H9 (cell line): ENCODE data around the gene MAP3K12. TPM values are rescaled to one million over a fixed set of nuclear protein-coding genes. Genes with fewer than 3 reads are reported as not detected.

Source experiments
- DNase-seq: peaks from one replicate; pipeline ENCODE4 v3.0.0-alpha.2; 2017
- H2AFZ ChIP-seq: one replicate; pipeline ENCODE4 v1.6.1; 2013; ENCODE audit warnings: mild to moderate bottlenecking, low read length, control low read depth, moderate library complexity
- H2AK5ac ChIP-seq: 2 replicates; pipeline ENCODE4 v1.6.1; 2013; ENCODE audit warnings: low read length, control low read depth, mixed read lengths; ENCODE audit not compliant: insufficient read length
- H2BK120ac ChIP-seq: one replicate; pipeline ENCODE4 v1.6.1; 2013; ENCODE audit warnings: low read depth, mild to moderate bottlenecking, low read length, control low read depth, inconsistent platforms; ENCODE audit not compliant: poor library complexity, severe bottlenecking
- H2BK12ac ChIP-seq: 2 replicates; pipeline ENCODE4 v1.6.1; 2013; ENCODE audit warnings: low read length, control low read depth, mixed read lengths, low read depth; ENCODE audit not compliant: insufficient read length
- H2BK15ac ChIP-seq: 2 replicates; pipeline ENCODE4 v1.6.1; 2013; ENCODE audit warnings: low read depth, low read length, control low read depth
- H2BK20ac ChIP-seq: one replicate; pipeline ENCODE4 v1.6.1; 2013; ENCODE audit warnings: low read depth, mild to moderate bottlenecking, low read length, control low read depth, inconsistent platforms; ENCODE audit not compliant: poor library complexity, severe bottlenecking
- H2BK5ac ChIP-seq: 2 replicates; pipeline ENCODE4 v1.6.1; 2013; ENCODE audit warnings: low read length, control low read depth, mixed read lengths; ENCODE audit not compliant: insufficient read length
- H3K14ac ChIP-seq: 2 replicates; pipeline ENCODE4 v1.6.1; 2013; ENCODE audit warnings: low read length, control low read depth; ENCODE audit not compliant: insufficient read depth
- H3K18ac ChIP-seq: 2 replicates; pipeline ENCODE4 v1.6.1; 2013; ENCODE audit warnings: low read depth, mild to moderate bottlenecking, mixed read lengths, low read length, control low read depth; ENCODE audit not compliant: insufficient read length
- H3K23ac ChIP-seq: 2 replicates; pipeline ENCODE4 v1.6.1; 2013; ENCODE audit warnings: low read length, control low read depth, mixed read lengths, low read depth; ENCODE audit not compliant: insufficient read length
- H3K23me2 ChIP-seq: 2 replicates; pipeline ENCODE4 v1.6.1; 2013; ENCODE audit warnings: low read depth, mild to moderate bottlenecking, mixed read lengths, low read length, control low read depth; ENCODE audit not compliant: insufficient read length, poor library complexity, severe bottlenecking
- H3K27ac ChIP-seq: 2 replicates; pipeline ENCODE4 v1.5.1; 2013; ENCODE audit warnings: low read length, control low read depth, mixed read lengths, low read depth; ENCODE audit not compliant: insufficient read length
- H3K27me3 ChIP-seq: 2 replicates; pipeline ENCODE4 v1.6.1; 2013; ENCODE audit warnings: low read length, control low read depth, inconsistent platforms; ENCODE audit not compliant: insufficient read depth
- H3K4ac ChIP-seq: 2 replicates; pipeline ENCODE4 v1.6.1; 2013; ENCODE audit warnings: low read depth, mild to moderate bottlenecking, control low read depth, inconsistent platforms, low read length, moderate library complexity
- H3K4me1 ChIP-seq: 2 replicates; pipeline ENCODE4 v1.6.1; 2013; ENCODE audit warnings: low read length, control low read depth, inconsistent platforms; ENCODE audit not compliant: insufficient read depth
- H3K4me2 ChIP-seq: 2 replicates; pipeline ENCODE4 v1.6.1; 2013; ENCODE audit warnings: low read length, control low read depth, mixed read lengths; ENCODE audit not compliant: insufficient read length, insufficient read depth
- H3K56ac ChIP-seq: 2 replicates; pipeline ENCODE4 v1.6.1; 2013; ENCODE audit warnings: low read depth, mild to moderate bottlenecking, mixed read lengths, low read length, control low read depth; ENCODE audit not compliant: insufficient read length
- H3K79me1 ChIP-seq: 2 replicates; pipeline ENCODE4 v1.6.1; 2013; ENCODE audit warnings: low read depth, mild to moderate bottlenecking, moderate library complexity, low read length, control low read depth, inconsistent platforms; ENCODE audit not compliant: insufficient read depth, poor library complexity, severe bottlenecking
- H3K79me2 ChIP-seq: 2 replicates; pipeline ENCODE4 v1.6.1; 2013; ENCODE audit warnings: low read length, control low read depth, inconsistent platforms; ENCODE audit not compliant: insufficient read depth
- H3K9ac ChIP-seq: 2 replicates; pipeline ENCODE4 v1.6.1; 2013; ENCODE audit warnings: low read length, control low read depth, mixed read lengths; ENCODE audit not compliant: insufficient read length; ENCODE audit errors: extremely low read depth
- H3K9me3 ChIP-seq: one replicate; pipeline ENCODE4 v1.6.1; 2013; ENCODE audit warnings: low read depth, low read length, inconsistent platforms; ENCODE audit not compliant: control insufficient read depth
- H3T11ph ChIP-seq: one replicate; pipeline ENCODE4 v1.6.1; 2013; ENCODE audit warnings: mild to moderate bottlenecking, low read length, control low read depth, inconsistent platforms
- H4K20me1 ChIP-seq: one replicate; pipeline ENCODE4 v1.6.1; 2013; ENCODE audit not compliant: control insufficient read depth, insufficient read length, insufficient read depth
- H4K5ac ChIP-seq: 2 replicates; pipeline ENCODE4 v1.6.1; 2013; ENCODE audit warnings: low read depth, mild to moderate bottlenecking, mixed read lengths, low read length, control low read depth; ENCODE audit not compliant: insufficient read length
- H4K8ac ChIP-seq: replicated peaks from 2 replicates; pipeline ENCODE4 v1.6.1; 2013; ENCODE audit warnings: low read length, control low read depth, mixed read lengths, low read depth; ENCODE audit not compliant: insufficient read length
- H4K91ac ChIP-seq: 2 replicates; pipeline ENCODE4 v1.6.1; 2013; ENCODE audit warnings: low read depth, mild to moderate bottlenecking, moderate library complexity, mixed read lengths, low read length, control low read depth; ENCODE audit not compliant: insufficient read length
- H3K27ac Mint-ChIP-seq, 3 experiments: 2 replicates in 2 of 3; 3 replicates in 1 of 3; pipeline ENCODE4 v1.8.0; 2020 to 2021; ENCODE audit warnings: mixed read lengths in 3 of 3, mild to moderate bottlenecking in 1 of 3, moderate library complexity in 1 of 3
- H3K27me3 Mint-ChIP-seq: 2 replicates; pipeline ENCODE4 v1.8.0; 2021; ENCODE audit warnings: low read depth, mild to moderate bottlenecking, moderate library complexity, mixed read lengths
- H3K36me3 Mint-ChIP-seq, 3 experiments: 2 replicates in 2 of 3; 3 replicates in 1 of 3; pipeline ENCODE4 v1.8.0; 2020 to 2021; ENCODE audit warnings: low read depth in 3 of 3, mixed read lengths in 3 of 3; ENCODE audit not compliant: insufficient read depth in 1 of 3
- H3K4me1 Mint-ChIP-seq, 2 experiments: 2 replicates each; pipeline ENCODE4 v1.8.0; 2020; ENCODE audit warnings: mixed read lengths in 2 of 2
- H3K4me3 Mint-ChIP-seq, 2 experiments: 2 replicates in 1 of 2; 3 replicates in 1 of 2; pipeline ENCODE4 v1.8.0; 2020 to 2021; ENCODE audit warnings: mild to moderate bottlenecking in 2 of 2, mixed read lengths in 2 of 2, moderate library complexity in 1 of 2
- H3K9me3 Mint-ChIP-seq, 2 experiments: 2 replicates in 1 of 2; 3 replicates in 1 of 2; pipeline ENCODE4 v1.8.0; 2020; ENCODE audit warnings: mild to moderate bottlenecking in 2 of 2, mixed read lengths in 2 of 2, moderate library complexity in 1 of 2
- WGBS: extraction: QIAGEN DNeasy Blood & Tissue Kit; methylation state at CpG from one replicate; pipeline ENCODE4 v1.1.7; 2013; ENCODE audit warnings: missing lambda C conversion rate, low lambda C conversion rate, mixed read lengths; ENCODE audit not compliant: insufficient read length; ENCODE audit errors: extremely low coverage; 5-methylcytosine and 5-hydroxymethylcytosine counted together
- total RNA-seq: library from RNA; stranded (reverse); gene quantifications from 2 replicates; pipeline ENCODE4 v1.2.1, GENCODE V29; 2021
- TF ChIP-seq, protein P1 (sequence below): fragments of 200-600 bp; sonication (generic); conservative IDR thresholded peaks from 3 replicates; pipeline ENCODE4 v1.8.0; 2021; ENCODE audit warnings: antibody characterized with exemption, mild to moderate bottlenecking

MAP3K12 gene
- total RNA-seq, 1 experiment from 2014 or later: 22.3 TPM

DNA sequence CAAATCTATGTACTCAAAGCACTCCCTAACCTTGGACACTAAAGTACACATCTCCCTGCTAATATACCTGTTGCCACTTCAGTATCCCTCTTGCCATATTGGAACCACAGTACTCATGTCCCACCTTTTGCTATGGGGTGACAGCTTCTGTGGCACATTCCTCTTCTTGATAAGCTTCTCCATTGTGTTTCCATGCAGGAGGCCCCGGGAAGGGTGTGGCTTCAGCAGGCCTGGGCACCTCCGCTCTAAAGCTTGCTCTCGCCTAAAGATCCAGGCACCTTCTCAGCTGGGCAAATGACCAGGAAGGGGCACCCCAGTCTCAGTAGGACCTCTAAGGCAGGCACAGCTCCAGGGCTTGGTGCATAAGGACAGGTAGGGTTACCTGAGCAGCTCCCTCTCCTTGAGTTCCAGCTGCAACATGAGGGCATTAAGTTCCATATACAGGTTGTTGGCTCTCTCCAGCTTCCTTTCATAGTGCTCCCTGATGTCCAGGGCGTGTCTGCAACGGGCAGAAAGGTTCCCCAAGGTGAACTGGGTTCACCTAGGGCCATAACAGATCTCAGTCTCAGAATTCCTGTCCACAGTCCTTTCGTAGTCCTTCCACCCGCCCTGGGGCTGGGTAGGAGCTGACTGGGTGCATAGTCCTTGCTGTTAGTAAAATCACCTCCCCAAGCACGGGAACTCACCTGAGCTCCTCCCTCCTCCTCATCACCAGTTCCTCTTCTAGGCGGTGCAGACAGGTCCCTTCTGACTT, 15.9 kb downstream of the MAP3K12 start:
- no CpG with 5 or more reads among the region's 9 CpGs for WGBS

More for the DNA sequence above, 15.9 kb downstream of the MAP3K12 start:
- H3K9me3 Mint-ChIP-seq: no peaks in the 10 kb centered on the region
- H3K23me2 ChIP-seq: no peaks in the 10 kb centered on the region
- no peak overlapping the region for H2BK120ac ChIP-seq
- no peak overlapping the region for H2BK12ac ChIP-seq
- TF ChIP-seq, protein P1, sequence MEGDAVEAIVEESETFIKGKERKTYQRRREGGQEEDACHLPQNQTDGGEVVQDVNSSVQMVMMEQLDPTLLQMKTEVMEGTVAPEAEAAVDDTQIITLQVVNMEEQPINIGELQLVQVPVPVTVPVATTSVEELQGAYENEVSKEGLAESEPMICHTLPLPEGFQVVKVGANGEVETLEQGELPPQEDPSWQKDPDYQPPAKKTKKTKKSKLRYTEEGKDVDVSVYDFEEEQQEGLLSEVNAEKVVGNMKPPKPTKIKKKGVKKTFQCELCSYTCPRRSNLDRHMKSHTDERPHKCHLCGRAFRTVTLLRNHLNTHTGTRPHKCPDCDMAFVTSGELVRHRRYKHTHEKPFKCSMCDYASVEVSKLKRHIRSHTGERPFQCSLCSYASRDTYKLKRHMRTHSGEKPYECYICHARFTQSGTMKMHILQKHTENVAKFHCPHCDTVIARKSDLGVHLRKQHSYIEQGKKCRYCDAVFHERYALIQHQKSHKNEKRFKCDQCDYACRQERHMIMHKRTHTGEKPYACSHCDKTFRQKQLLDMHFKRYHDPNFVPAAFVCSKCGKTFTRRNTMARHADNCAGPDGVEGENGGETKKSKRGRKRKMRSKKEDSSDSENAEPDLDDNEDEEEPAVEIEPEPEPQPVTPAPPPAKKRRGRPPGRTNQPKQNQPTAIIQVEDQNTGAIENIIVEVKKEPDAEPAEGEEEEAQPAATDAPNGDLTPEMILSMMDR: no peak
- H3K27me3 Mint-ChIP-seq: peaks cover 1% of the 10 kb centered on the region; the same call in 1 of the 2 replicates
- no peak for DNase-seq
- H3K9me3 ChIP-seq: no peaks in the 10 kb centered on the region
- no peaks in the 10 kb centered on the region for H4K20me1 ChIP-seq
- H3K23ac ChIP-seq: no peak overlapping the region
- peaks cover 40 to 75% (median 74%) of the 10 kb centered on the region in 3 experiments for H3K36me3 Mint-ChIP-seq
- H3K79me2 ChIP-seq: no peaks in the 10 kb centered on the region
- no peaks in the 10 kb centered on the region for H3K79me1 ChIP-seq
- no peak overlapping the region for H3K4me2 ChIP-seq
- no peak overlapping the region for H3T11ph ChIP-seq
- H3K4me1 ChIP-seq: no peaks in the 10 kb centered on the region
- no peak overlapping the region for H2AFZ ChIP-seq
- no peak overlapping the region for H3K18ac ChIP-seq
- H3K4ac ChIP-seq: no peak overlapping the region
- no peak overlapping the region for H3K4me3 Mint-ChIP-seq
- H2BK15ac ChIP-seq: no peak overlapping the region
- peaks cover 18 to 31% of the 10 kb centered on the region in 2 experiments for H3K4me1 Mint-ChIP-seq
- H2BK20ac ChIP-seq: no peak overlapping the region
- no peak overlapping the region for H4K91ac ChIP-seq
- H2AK5ac ChIP-seq: no peak overlapping the region
- H4K5ac ChIP-seq: no peak overlapping the region
- H3K56ac ChIP-seq: no peak overlapping the region
- peak overlapping the region; percentile 24 to 82 (median 49); a peak in 6 of 7 replicates for H3K27ac Mint-ChIP-seq
- no peak overlapping the region for H3K14ac ChIP-seq
- H3K27ac ChIP-seq: no peak overlapping the region
- H4K8ac ChIP-seq: no peak overlapping the region
- H2BK5ac ChIP-seq: no peak overlapping the region
- H3K9ac ChIP-seq: no peak overlapping the region
- H3K27me3 ChIP-seq: no peaks in the 10 kb centered on the region
